ENCODE measurements around the gene CHRNB1.

DNA sequence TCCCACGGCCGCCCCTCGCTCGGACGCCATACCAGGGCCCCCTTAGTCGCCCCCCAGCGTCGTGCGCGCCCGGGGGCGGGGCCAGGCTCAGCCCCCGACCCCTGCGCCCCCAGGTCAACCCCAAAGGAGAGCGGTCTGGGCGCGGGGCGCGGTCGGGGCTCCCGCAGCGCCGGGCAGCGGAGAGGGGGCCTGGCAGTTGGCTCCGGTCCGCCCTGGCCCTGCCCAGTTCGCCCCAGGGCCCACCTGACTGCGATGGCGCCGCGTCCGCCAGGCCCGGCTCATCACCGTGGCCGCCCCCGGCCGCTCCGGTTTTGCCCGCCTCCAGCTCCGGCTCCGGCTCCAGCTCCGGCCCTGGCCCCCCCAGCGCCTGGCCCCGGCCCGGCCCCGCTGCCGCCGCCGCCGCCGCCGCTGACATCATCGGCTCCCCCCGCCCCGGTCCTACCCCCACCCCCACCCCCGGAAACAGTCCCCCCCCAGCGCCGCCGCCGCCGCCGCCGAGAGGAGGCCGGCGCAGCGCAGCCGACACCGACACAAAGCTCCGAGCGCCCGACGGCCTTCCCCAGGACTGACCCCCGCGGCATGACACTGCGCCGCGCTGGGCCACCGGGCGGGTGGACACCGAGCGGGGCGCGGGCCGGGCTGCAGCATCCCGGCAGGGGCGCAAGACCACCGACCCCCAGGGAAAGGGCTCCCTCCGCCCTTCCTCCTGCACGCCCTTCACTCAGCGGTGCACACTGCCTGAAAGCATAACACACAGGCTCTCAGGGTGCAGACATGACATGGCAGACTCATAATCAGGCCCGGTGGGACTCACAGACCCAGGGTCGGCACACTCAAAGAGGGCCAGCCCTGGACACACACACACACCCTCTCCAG is 34.6 kb downstream of the CHRNB1 start, which contains the start of gene ZBTB4:
- TF ChIP-seq EP300 (IDR thresholded peaks at IDR 0.05) (peak in 1 of 2 donors; percentile 86), POLR2A (IDR thresholded peaks at IDR 0.05) (peak; percentile 56 to 80)
- TF ChIP-seq, protein P1, sequence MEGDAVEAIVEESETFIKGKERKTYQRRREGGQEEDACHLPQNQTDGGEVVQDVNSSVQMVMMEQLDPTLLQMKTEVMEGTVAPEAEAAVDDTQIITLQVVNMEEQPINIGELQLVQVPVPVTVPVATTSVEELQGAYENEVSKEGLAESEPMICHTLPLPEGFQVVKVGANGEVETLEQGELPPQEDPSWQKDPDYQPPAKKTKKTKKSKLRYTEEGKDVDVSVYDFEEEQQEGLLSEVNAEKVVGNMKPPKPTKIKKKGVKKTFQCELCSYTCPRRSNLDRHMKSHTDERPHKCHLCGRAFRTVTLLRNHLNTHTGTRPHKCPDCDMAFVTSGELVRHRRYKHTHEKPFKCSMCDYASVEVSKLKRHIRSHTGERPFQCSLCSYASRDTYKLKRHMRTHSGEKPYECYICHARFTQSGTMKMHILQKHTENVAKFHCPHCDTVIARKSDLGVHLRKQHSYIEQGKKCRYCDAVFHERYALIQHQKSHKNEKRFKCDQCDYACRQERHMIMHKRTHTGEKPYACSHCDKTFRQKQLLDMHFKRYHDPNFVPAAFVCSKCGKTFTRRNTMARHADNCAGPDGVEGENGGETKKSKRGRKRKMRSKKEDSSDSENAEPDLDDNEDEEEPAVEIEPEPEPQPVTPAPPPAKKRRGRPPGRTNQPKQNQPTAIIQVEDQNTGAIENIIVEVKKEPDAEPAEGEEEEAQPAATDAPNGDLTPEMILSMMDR (IDR thresholded peaks at IDR 0.05): no peak

Data from tibial nerve (tissue), 4 donors.